B cell (primary cell): Measurements from ENCODE around the gene ZC3H18. TPM values are rescaled to one million over a fixed set of nuclear protein-coding genes. Genes with fewer than 3 reads are reported as not detected.

Experiments
- ATAC-seq: fragments of 200-7000 bp; cut with Tn5 transposase; one replicate; pipeline ENCODE4 v1.10.0; 2021; ENCODE audit warnings: low read depth, mild to moderate bottlenecking, moderate number of reproducible peaks, moderate library complexity
- CTCF ChIA-PET: fragments of 350-600 bp; sonication (Branson Sonifier 250); formaldehyde crosslinking; loops from one replicate; lab custom pipeline; 2021; ENCODE audit warnings: antibody characterized with exemption, inconsistent platforms; lab: Charles Lee
- POLR2A ChIA-PET: fragments of 350-600 bp; sonication (Branson Sonifier 250); formaldehyde crosslinking; loops from one replicate; lab custom pipeline; 2021; ENCODE audit warnings: antibody characterized with exemption; lab: Charles Lee
- DNase-seq: peaks from one replicate; pipeline ENCODE4 v3.0.0; 2013
- H2AFZ ChIP-seq: 2 replicates; pipeline ENCODE4 v1.6.1; 2012; ENCODE audit warnings: mild to moderate bottlenecking, low read depth, low read length; ENCODE audit not compliant: insufficient read depth, poor library complexity, severe bottlenecking
- H3K27ac ChIP-seq, 2 donors: 1 replicate in 1 of 2; 2 replicates in 1 of 2; pipeline ENCODE4 v1.5.1; 2012 to 2013; ENCODE audit warnings: low read length in 2 of 2, mild to moderate bottlenecking in 2 of 2, moderate library complexity in 1 of 2
- H3K27me3 ChIP-seq, 4 experiments: fragments of 200-600 bp in 1 of 4; sonication (generic) in 1 of 4; replicated peaks in 1 of 4; 1 replicate in 2 of 4; 2 replicates in 2 of 4; pipeline versions ENCODE4 v1.6.1 to v1.7.0; 2013 to 2016; ENCODE audit warnings: low read length in 3 of 4, mild to moderate bottlenecking in 2 of 4, mixed read lengths in 1 of 4, moderate library complexity in 1 of 4; ENCODE audit not compliant: insufficient read depth in 4 of 4, control insufficient read depth in 3 of 4; ENCODE audit errors: control extremely low read depth in 1 of 4
- H3K36me3 ChIP-seq, 2 experiments: replicated peaks in 1 of 2; 1 replicate in 1 of 2; 2 replicates in 1 of 2; pipeline versions ENCODE4 v1.6.1 to v1.7.1; 2013; ENCODE audit warnings: low read length in 1 of 2; ENCODE audit not compliant: insufficient read depth in 2 of 2, control insufficient read depth in 1 of 2; ENCODE audit errors: control extremely low read depth in 1 of 2, extremely low read depth in 1 of 2
- H3K4me1 ChIP-seq, 2 donors: fragments of 200-600 bp in 1 of 2; sonication (generic) in 1 of 2; 1 replicate in 1 of 2; 2 replicates in 1 of 2; pipeline versions ENCODE4 v1.5.1 to v1.6.1; 2013 to 2017; ENCODE audit warnings: low read length in 2 of 2; ENCODE audit not compliant: control insufficient read depth in 2 of 2, insufficient read depth in 2 of 2
- H3K4me2 ChIP-seq: replicated peaks from 2 replicates; pipeline ENCODE3; 2012; ENCODE audit warnings: mild to moderate bottlenecking, low read depth, low read length; ENCODE audit not compliant: poor library complexity, severe bottlenecking
- H3K4me3 ChIP-seq, 5 experiments: fragments of 200-600 bp in 1 of 5; sonication (generic) in 1 of 5; 1 replicate in 3 of 5; 2 replicates in 2 of 5; pipeline versions ENCODE4 v1.5.1 to v1.7.0; 2011 to 2016; ENCODE audit warnings: low read length in 4 of 5, mild to moderate bottlenecking in 4 of 5, low read depth in 2 of 5, control low read depth in 1 of 5, moderate library complexity in 1 of 5; ENCODE audit not compliant: insufficient read depth in 1 of 5; ENCODE audit errors: control extremely low read depth in 1 of 5, extremely low read depth in 1 of 5
- H3K79me2 ChIP-seq: fragments of 200-600 bp; sonication (generic); one replicate; pipeline ENCODE4 v1.6.0; 2016; ENCODE audit warnings: low read length; ENCODE audit not compliant: control insufficient read depth, insufficient read depth
- H3K9ac ChIP-seq: fragments of 200-600 bp; sonication (generic); 2 replicates; pipeline ENCODE4 v1.6.1; 2017; ENCODE audit warnings: mild to moderate bottlenecking, low read length, moderate library complexity
- H3K9me3 ChIP-seq, 3 donors: one replicate each; pipeline versions ENCODE4 v1.6.1 to v1.7.1; 2013; ENCODE audit warnings: low read length in 2 of 3; ENCODE audit not compliant: control insufficient read depth in 2 of 3, insufficient read depth in 1 of 3; ENCODE audit errors: control extremely low read depth in 1 of 3
- H4K20me1 ChIP-seq: 2 replicates; pipeline ENCODE4 v1.6.0; 2012; ENCODE audit warnings: mild to moderate bottlenecking, low read length; ENCODE audit not compliant: insufficient read depth, control insufficient read depth, poor library complexity, severe bottlenecking
- H3K27ac Mint-ChIP-seq: one replicate; pipeline ENCODE4 v1.8.0; 2021; ENCODE audit warnings: mixed read lengths
- H3K27me3 Mint-ChIP-seq: one replicate; pipeline ENCODE4 v1.8.0; 2021; ENCODE audit warnings: mixed read lengths
- H3K4me1 Mint-ChIP-seq: one replicate; pipeline ENCODE4 v1.8.0; 2021; ENCODE audit warnings: mixed read lengths
- H3K4me3 Mint-ChIP-seq: one replicate; pipeline ENCODE4 v1.8.0; 2021; ENCODE audit warnings: mixed read lengths
- H3K9me3 Mint-ChIP-seq: one replicate; pipeline ENCODE4 v1.8.0; 2022; ENCODE audit warnings: mixed read lengths; ENCODE audit not compliant: insufficient read depth
- EZH2 ChIP-seq: IDR thresholded peaks from 2 replicates; pipeline ENCODE4 v1.6.1; 2012; ENCODE audit warnings: borderline replicate concordance, low read depth, mild to moderate bottlenecking, moderate library complexity, low read length; ENCODE audit not compliant: insufficient read depth, poor library complexity, severe bottlenecking
- WGBS: methylation state at CpG from one replicate; pipeline ENCODE4 v1.1.5; 2013; ENCODE audit warnings: missing lambda C conversion rate; ENCODE audit not compliant: insufficient coverage; 5-methylcytosine and 5-hydroxymethylcytosine counted together
- intact Hi-C: fragments of 100-400 bp; cut with micrococcal nuclease; formaldehyde crosslinking; loops from one replicate; pipeline ENCODE4 v1.10.0; 2022
- polyA plus RNA-seq: library from polyadenylated mRNA; depleted of rRNA; stranded (reverse); fragments of >200 nt; gene quantifications from 2 replicates; pipeline ENCODE4 v1.2.3, GENCODE V29; 2012
- total RNA-seq, 2 donors: library from RNA; stranded (reverse); fragments of 120-200 nt in 1 of 2; gene quantifications; 1 replicate in 1 of 2; 2 replicates in 1 of 2; pipeline versions ENCODE4 v1.2.3 to v1.2.4, GENCODE V29; 2013 to 2022
- TF ChIP-seq, protein P1 (sequence below): fragments of 200-600 bp; IDR thresholded peaks from one replicate; pipeline ENCODE4 v1.8.0; 2022; ENCODE audit warnings: antibody characterized with exemption, mild to moderate bottlenecking

Gene ZC3H18
- total and polyA plus RNA-seq, 2 donors (not counting 1 experiment from before 2014, with no cell fraction given): 40.4 to 74.2 TPM

DNA sequence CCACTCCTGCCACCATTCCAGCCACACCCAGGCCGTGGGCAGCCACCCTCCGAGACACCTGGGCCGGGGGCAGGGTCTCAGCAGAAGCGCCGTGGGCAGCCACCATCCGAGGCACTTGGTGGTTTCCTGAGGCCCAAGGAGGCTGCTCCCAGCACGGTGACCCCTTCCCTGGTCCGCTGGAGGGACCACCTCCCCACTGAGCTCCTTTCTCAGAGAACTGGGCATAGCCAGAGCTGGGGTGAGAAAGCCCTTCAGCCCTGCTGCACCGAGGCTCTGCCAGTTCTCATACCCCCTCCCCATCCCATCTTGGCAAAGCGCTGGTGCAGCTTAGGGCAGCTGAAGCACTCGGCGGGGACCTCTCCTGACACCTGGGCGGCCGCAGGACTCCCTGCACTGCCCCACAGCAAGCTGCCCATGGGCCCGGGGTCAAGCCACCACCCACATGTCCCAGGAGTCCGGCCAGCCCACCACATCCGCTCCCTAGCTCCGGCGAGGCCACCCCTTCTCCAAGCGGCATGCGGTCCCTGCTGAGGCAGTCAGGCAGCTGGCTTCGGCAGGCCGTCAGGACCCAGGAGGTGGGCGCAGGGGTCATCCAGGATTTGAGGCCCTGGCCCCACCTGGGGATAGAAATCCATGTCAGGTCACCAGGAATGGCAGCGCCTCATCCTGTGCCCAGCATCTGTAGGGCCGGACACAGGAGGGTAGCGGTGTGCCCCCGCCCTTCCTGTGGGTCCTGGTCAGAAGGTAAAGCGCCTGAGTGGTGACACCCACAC is 82.0 kb downstream of the ZC3H18 start:
- peak overlapping the region; percentile 98 for H3K27ac Mint-ChIP-seq
- H3K4me3 Mint-ChIP-seq: peak overlapping the region; percentile 96
- H4K20me1 ChIP-seq: peaks cover 41% of the 10 kb centered on the region
- H3K9me3 ChIP-seq: no peaks in the 10 kb centered on the region
- H3K27ac ChIP-seq: peak overlapping the region; percentile 98 to 99
- peak overlapping the region; percentile 92 for H3K9ac ChIP-seq
- H3K27me3 Mint-ChIP-seq: no peaks in the 10 kb centered on the region
- POLR2A ChIA-PET: interaction anchor here (0.6 to 2.0 kb wide), 4 partner anchors 11 to 151 kb away, joined by 3 to 6 read pairs (median 3); partner anchors contain the start of genes MVD and ZC3H18
- peak overlapping the region; percentile 99 for H3K4me2 ChIP-seq
- H3K36me3 ChIP-seq: peaks cover 0 to 33% of the 10 kb centered on the region in 2 experiments
- no peaks in the 10 kb centered on the region for H3K27me3 ChIP-seq
- no peak for ATAC-seq
- TF ChIP-seq, protein P1, sequence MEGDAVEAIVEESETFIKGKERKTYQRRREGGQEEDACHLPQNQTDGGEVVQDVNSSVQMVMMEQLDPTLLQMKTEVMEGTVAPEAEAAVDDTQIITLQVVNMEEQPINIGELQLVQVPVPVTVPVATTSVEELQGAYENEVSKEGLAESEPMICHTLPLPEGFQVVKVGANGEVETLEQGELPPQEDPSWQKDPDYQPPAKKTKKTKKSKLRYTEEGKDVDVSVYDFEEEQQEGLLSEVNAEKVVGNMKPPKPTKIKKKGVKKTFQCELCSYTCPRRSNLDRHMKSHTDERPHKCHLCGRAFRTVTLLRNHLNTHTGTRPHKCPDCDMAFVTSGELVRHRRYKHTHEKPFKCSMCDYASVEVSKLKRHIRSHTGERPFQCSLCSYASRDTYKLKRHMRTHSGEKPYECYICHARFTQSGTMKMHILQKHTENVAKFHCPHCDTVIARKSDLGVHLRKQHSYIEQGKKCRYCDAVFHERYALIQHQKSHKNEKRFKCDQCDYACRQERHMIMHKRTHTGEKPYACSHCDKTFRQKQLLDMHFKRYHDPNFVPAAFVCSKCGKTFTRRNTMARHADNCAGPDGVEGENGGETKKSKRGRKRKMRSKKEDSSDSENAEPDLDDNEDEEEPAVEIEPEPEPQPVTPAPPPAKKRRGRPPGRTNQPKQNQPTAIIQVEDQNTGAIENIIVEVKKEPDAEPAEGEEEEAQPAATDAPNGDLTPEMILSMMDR: no peak
- 66% methylated on average over 29 of the region's 29 CpGs for WGBS
- peak; percentile 34 for DNase-seq
- intact Hi-C loops: loop anchor here (1.0 kb wide), 9 partner anchors 11 to 519 kb away; partner anchors contain the start of genes CDH15, CTU2, IL17C and MVD
- CTCF ChIA-PET: interaction anchor here (0.7 kb wide), 1 partner anchor 19 kb away, joined by 3 read pairs; no protein-coding TSS in a partner anchor
- peak overlapping the region; percentile 59 for H2AFZ ChIP-seq
- peaks cover 37% of the 10 kb centered on the region for H3K4me1 Mint-ChIP-seq
- H3K79me2 ChIP-seq: peaks cover 54% of the 10 kb centered on the region
- H3K4me3 ChIP-seq: peak overlapping the region in 4 of 5 experiments; percentile 92 to 98 (median 95)
- H3K9me3 Mint-ChIP-seq: no peaks in the 10 kb centered on the region
- peaks cover 38 to 51% of the 10 kb centered on the region in 2 donors for H3K4me1 ChIP-seq

- Histone ChIP-seq H2AFZ (no peak overlapping the region), H3K27ac (peak overlapping the region; percentile 98 to 99), H3K9me3 (no peaks in the 10 kb centered on the region), H3K4me3 (no peak overlapping the region), H3K4me2 (peak overlapping the region; percentile 99), H3K9ac (no peak overlapping the region), H4K20me1 (peaks cover 36% of the 10 kb centered on the region), H3K79me2 (peaks cover 54% of the 10 kb centered on the region), H3K4me1 (peaks cover 33 to 46% of the 10 kb centered on the region in 2 donors), H3K27me3 (no peaks in the 10 kb centered on the region), H3K36me3 (peaks cover 0 to 29% of the 10 kb centered on the region in 2 experiments)
- H3K4me3 Mint-ChIP-seq: no peak overlapping the region
- intact Hi-C loops: no loop called here
- ChIA-PET POLR2A (interaction anchor here (0.8 to 2.0 kb wide), 2 partner anchors 10 to 29 kb away, joined by 3 to 6 read pairs; partner anchors contain the start of gene MVD), CTCF (interaction anchor here (0.7 kb wide), 1 partner anchor 19 kb away, joined by 3 read pairs; no protein-coding TSS in a partner anchor)
- TF ChIP-seq, protein P1: no peak
- TF ChIP-seq EZH2: no peak
- no peak for DNase-seq
- no peak for ATAC-seq
- H3K4me1 Mint-ChIP-seq: peaks cover 32% of the 10 kb centered on the region
- no peaks in the 10 kb centered on the region for H3K9me3 Mint-ChIP-seq
- WGBS: 85% methylated on average over 5 of the region's 8 CpGs
- H3K27ac Mint-ChIP-seq: peak overlapping the region; percentile 98
- H3K27me3 Mint-ChIP-seq: no peaks in the 10 kb centered on the region
Observed at GRCh38 chr16:88652762-88653063, 82.5 kb downstream of the ZC3H18 start.
